Cardiac muscle cell (in vitro differentiated cells and primary cell): ENCODE results near the gene CERS1. TPM values are rescaled to one million over a fixed set of nuclear protein-coding genes. Genes with fewer than 3 reads are reported as not detected.

Experiments
- DNase-seq, 2 donors: peaks; one replicate each; pipeline versions ENCODE4 v3.0.0 to v3.0.0-alpha.2; 2010 to 2017; ENCODE audit warnings: low read depth in 1 of 2, low spot score in 1 of 2
- H3K27ac ChIP-seq: fragments of 200-600 bp; sonication (generic); 2 replicates; pipeline ENCODE4 v1.5.1; 2016
- H3K27me3 ChIP-seq: fragments of 200-600 bp; sonication (generic); 2 replicates; pipeline ENCODE4 v1.6.0; 2016; ENCODE audit warnings: control low read depth
- H3K36me3 ChIP-seq: fragments of 200-600 bp; sonication (generic); 2 replicates; pipeline ENCODE4 v1.5.1; 2016; ENCODE audit warnings: control low read depth
- H3K4me1 ChIP-seq: fragments of 200-600 bp; sonication (generic); 2 replicates; pipeline ENCODE4 v1.8.1; 2017; ENCODE audit warnings: low read depth, mild to moderate bottlenecking, mixed run types
- H3K4me3 ChIP-seq: fragments of 200-600 bp; sonication (generic); 2 replicates; pipeline ENCODE4 v1.5.1; 2016; ENCODE audit warnings: mild to moderate bottlenecking
- H3K9me3 ChIP-seq: fragments of 200-600 bp; sonication (generic); 2 replicates; pipeline ENCODE4 v1.5.1; 2017; ENCODE audit warnings: low read depth, mild to moderate bottlenecking, control low read depth
- CTCF ChIP-seq: IDR thresholded peaks from 2 replicates; pipeline ENCODE4 v1.5.1; 2012; ENCODE audit warnings: low read depth, mild to moderate bottlenecking, low read length
- polyA plus RNA-seq: library from polyadenylated mRNA; unstranded; fragments of >200 nt; fragmentation: Nextera tagmentation; extraction: Ambion mirVana; gene quantifications from 2 replicates; pipeline ENCODE4 v1.2.1, GENCODE V29; 2016
- total RNA-seq: library from RNA; depleted of rRNA; stranded (reverse); fragments of >200 nt; gene quantifications from 2 replicates; pipeline ENCODE4 v1.2.3, GENCODE V29; 2016

The CERS1 gene
- total and polyA plus RNA-seq, 2 experiments from 2014 or later, result 15.2 to 29.3 TPM

- H3K27me3 ChIP-seq, result peaks cover 9% of the 10 kb centered on the region
- no peak for TF ChIP-seq CTCF
- no peaks in the 10 kb centered on the region for H3K9me3 ChIP-seq
- no peaks in the 10 kb centered on the region for H3K36me3 ChIP-seq
- peaks cover 8% of the 10 kb centered on the region for H3K4me1 ChIP-seq
- no peak overlapping the region for H3K4me3 ChIP-seq
- no peak overlapping the region for H3K27ac ChIP-seq
- no peak for DNase-seq
Observed at GRCh38 chr19:18828786-18829185, 67.2 kb downstream of the CERS1 start.

Other genes with a start within 250 kb of the CERS1 start
- 12.8 and 13.8 TPM in 2 replicates for gene CRTC1, start 212.5 kb downstream of the CERS1 start, total RNA-seq
- 4.0 and 5.8 TPM in 2 replicates for gene CRTC1, start 212.5 kb downstream of the CERS1 start, polyA plus RNA-seq
- gene COMP, start 104.9 kb downstream of the CERS1 start, total RNA-seq, result 0.07 and 0.09 TPM in 2 replicates
- 0.46 TPM in 1 of 2 replicates, not detected in the other for gene COMP, start 104.9 kb downstream of the CERS1 start, polyA plus RNA-seq
- 77.5 and 121 TPM in 2 replicates for gene UPF1, start 64.2 kb downstream of the CERS1 start, total RNA-seq
- 36.4 and 37.7 TPM in 2 replicates for gene UPF1, start 64.2 kb downstream of the CERS1 start, polyA plus RNA-seq
- 306 and 478 TPM in 2 replicates for gene COPE, start 23.2 kb upstream of the CERS1 start, total RNA-seq
- 417 and 523 TPM in 2 replicates for gene COPE, start 23.2 kb upstream of the CERS1 start, polyA plus RNA-seq
- gene DDX49, start 23.6 kb upstream of the CERS1 start, total RNA-seq, result 57.6 and 65.4 TPM in 2 replicates
- 42.8 and 48.5 TPM in 2 replicates for gene DDX49, start 23.6 kb upstream of the CERS1 start, polyA plus RNA-seq
- 55.8 and 62.7 TPM in 2 replicates for gene HOMER3, start 45.1 kb upstream of the CERS1 start, total RNA-seq
- gene HOMER3, start 45.1 kb upstream of the CERS1 start, polyA plus RNA-seq, result 47.0 and 49.0 TPM in 2 replicates
- gene SUGP2, start 137.4 kb upstream of the CERS1 start, total RNA-seq, result 90.1 and 126 TPM in 2 replicates
- gene SUGP2, start 137.4 kb upstream of the CERS1 start, polyA plus RNA-seq, result 120 and 145 TPM in 2 replicates
- gene ARMC6, start 137.4 kb upstream of the CERS1 start, total RNA-seq, result 34.6 and 42.2 TPM in 2 replicates
- gene ARMC6, start 137.4 kb upstream of the CERS1 start, polyA plus RNA-seq, result 22.7 and 31.0 TPM in 2 replicates
- 22.4 and 30.4 TPM in 2 replicates for gene SLC25A42, start 167.8 kb upstream of the CERS1 start, total RNA-seq
- gene SLC25A42, start 167.8 kb upstream of the CERS1 start, polyA plus RNA-seq, result 28.7 and 31.3 TPM in 2 replicates
- gene TMEM161A, start 242.3 kb upstream of the CERS1 start, total RNA-seq, result 83.9 and 136 TPM in 2 replicates
- gene TMEM161A, start 242.3 kb upstream of the CERS1 start, polyA plus RNA-seq, result 121 and 157 TPM in 2 replicates